ENCODE data around the gene CEP85L.
A peak's percentile ranks its signal among the peaks of the same experiment; 100 is the strongest.

Gene CEP85L

GRCh38 chr6:118567974-118568373 is 83.4 kb downstream of the CEP85L start:
- no peak for ATAC-seq
- TF ChIP-seq ZNF8 (CRISPR knock-in tag; IDR thresholded peaks at IDR 0.05) (no peak), ZFP30 (CRISPR knock-in tag; IDR thresholded peaks at IDR 0.05) (no peak), ZNF70 (CRISPR knock-in tag; IDR thresholded peaks at IDR 0.05) (no peak), GLIS3 (CRISPR knock-in tag; IDR thresholded peaks at IDR 0.05) (no peak), ZFP3 (CRISPR knock-in tag; IDR thresholded peaks at IDR 0.05) (no peak), ZNF565 (CRISPR knock-in tag; conservative IDR thresholded peaks at IDR 0.05; ENCODE audit: low read depth) (no peak)

DNA sequence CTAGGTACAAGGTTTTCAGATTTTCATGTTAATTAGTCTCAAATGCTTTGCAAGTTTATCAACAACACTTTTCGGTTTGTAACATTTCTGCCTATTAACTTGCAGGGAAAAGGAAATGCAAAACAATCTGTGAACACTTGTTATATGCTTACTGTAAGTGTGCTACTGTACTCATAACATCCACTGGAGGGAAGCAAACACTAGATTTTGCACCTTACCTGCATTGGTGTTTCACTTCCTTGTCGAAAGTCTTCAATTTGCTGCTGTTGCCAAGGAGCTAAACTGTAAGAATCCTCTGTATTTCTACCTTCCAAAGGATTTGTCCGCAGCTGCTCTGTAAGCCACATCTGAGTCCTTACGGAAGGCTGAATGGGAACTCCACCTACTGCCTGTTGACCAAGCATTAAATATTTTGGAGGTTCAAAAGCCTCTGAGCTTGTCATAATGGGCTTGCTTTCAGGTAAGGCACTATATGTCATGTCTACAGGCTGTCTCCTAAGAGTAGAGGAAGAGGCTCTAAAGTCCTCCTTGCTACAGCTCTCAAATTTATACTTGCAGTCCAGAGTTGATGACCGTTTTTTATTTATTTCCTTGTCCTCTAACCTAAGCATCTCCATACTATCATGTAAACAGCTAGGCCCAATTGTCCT is 86.0 kb downstream of the CEP85L start:
- no peak for TF ChIP-seq ZFP3 (CRISPR knock-in tag; IDR thresholded peaks at IDR 0.05)
- ATAC-seq: peak; percentile 79

- ATAC-seq: peak; percentile 42; the same call in 2 of the 3 replicates
- no peak for TF ChIP-seq ZFP3 (CRISPR knock-in tag; IDR thresholded peaks at IDR 0.05)
- no peak for TF ChIP-seq SNAI2 (CRISPR knock-in tag; IDR thresholded peaks at IDR 0.05)
- TF ChIP-seq TSHZ2 (CRISPR knock-in tag; IDR thresholded peaks at IDR 0.05): no peak
- TF ChIP-seq ISL1 (CRISPR knock-in tag; IDR thresholded peaks at IDR 0.05): peak; percentile 27; the same call in 1 of the 2 replicates
- no peak for TF ChIP-seq ARNTL (CRISPR knock-in tag; IDR thresholded peaks at IDR 0.05; ENCODE audit: borderline replicate concordance, low read depth)
Observed at GRCh38 chr6:118562959-118563358, 88.4 kb downstream of the CEP85L start.

- TF ChIP-seq ZNF565 (CRISPR knock-in tag; conservative IDR thresholded peaks at IDR 0.05; ENCODE audit: low read depth) (no peak), OSR1 (CRISPR knock-in tag; IDR thresholded peaks at IDR 0.05) (no peak), TSHZ2 (CRISPR knock-in tag; IDR thresholded peaks at IDR 0.05) (no peak), PPARA (CRISPR knock-in tag; IDR thresholded peaks at IDR 0.05; ENCODE audit: borderline replicate concordance) (no peak), ARNTL (CRISPR knock-in tag; IDR thresholded peaks at IDR 0.05; ENCODE audit: borderline replicate concordance, low read depth) (no peak), TOX (CRISPR knock-in tag; IDR thresholded peaks at IDR 0.05; ENCODE audit: borderline replicate concordance) (no peak), ISL1 (CRISPR knock-in tag; IDR thresholded peaks at IDR 0.05) (no peak), BACH2 (CRISPR knock-in tag; IDR thresholded peaks at IDR 0.05; ENCODE audit: borderline replicate concordance) (no peak), TCF4 (CRISPR knock-in tag; IDR thresholded peaks at IDR 0.05; ENCODE audit: borderline replicate concordance) (no peak), ESRRG (CRISPR knock-in tag; IDR thresholded peaks at IDR 0.05) (no peak), ZNF70 (CRISPR knock-in tag; IDR thresholded peaks at IDR 0.05) (no peak), PATZ1 (CRISPR knock-in tag; IDR thresholded peaks at IDR 0.05; ENCODE audit: borderline replicate concordance) (no peak), ZNF8 (CRISPR knock-in tag; IDR thresholded peaks at IDR 0.05) (no peak), RARB (CRISPR knock-in tag; IDR thresholded peaks at IDR 0.05) (no peak), GLIS3 (CRISPR knock-in tag; IDR thresholded peaks at IDR 0.05) (no peak), ZFP3 (CRISPR knock-in tag; IDR thresholded peaks at IDR 0.05) (no peak), ZC3H10 (CRISPR knock-in tag; IDR thresholded peaks at IDR 0.05) (no peak)
- TF ChIP-seq, protein P1, sequence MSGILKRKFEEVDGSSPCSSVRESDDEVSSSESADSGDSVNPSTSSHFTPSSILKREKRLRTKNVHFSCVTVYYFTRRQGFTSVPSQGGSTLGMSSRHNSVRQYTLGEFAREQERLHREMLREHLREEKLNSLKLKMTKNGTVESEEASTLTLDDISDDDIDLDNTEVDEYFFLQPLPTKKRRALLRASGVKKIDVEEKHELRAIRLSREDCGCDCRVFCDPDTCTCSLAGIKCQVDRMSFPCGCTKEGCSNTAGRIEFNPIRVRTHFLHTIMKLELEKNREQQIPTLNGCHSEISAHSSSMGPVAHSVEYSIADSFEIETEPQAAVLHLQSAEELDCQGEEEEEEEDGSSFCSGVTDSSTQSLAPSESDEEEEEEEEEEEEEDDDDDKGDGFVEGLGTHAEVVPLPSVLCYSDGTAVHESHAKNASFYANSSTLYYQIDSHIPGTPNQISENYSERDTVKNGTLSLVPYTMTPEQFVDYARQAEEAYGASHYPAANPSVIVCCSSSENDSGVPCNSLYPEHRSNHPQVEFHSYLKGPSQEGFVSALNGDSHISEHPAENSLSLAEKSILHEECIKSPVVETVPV (CRISPR knock-in tag; IDR thresholded peaks at IDR 0.05): no peak
- TF ChIP-seq, protein P2, sequence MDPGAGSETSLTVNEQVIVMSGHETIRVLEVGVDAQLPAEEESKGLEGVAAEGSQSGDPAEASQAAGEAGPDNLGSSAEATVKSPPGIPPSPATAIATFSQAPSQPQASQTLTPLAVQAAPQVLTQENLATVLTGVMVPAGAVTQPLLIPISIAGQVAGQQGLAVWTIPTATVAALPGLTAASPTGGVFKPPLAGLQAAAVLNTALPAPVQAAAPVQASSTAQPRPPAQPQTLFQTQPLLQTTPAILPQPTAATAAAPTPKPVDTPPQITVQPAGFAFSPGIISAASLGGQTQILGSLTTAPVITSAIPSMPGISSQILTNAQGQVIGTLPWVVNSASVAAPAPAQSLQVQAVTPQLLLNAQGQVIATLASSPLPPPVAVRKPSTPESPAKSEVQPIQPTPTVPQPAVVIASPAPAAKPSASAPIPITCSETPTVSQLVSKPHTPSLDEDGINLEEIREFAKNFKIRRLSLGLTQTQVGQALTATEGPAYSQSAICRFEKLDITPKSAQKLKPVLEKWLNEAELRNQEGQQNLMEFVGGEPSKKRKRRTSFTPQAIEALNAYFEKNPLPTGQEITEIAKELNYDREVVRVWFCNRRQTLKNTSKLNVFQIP (CRISPR knock-in tag; IDR thresholded peaks at IDR 0.05; ENCODE audit: borderline replicate concordance, low read depth): no peak
- ATAC-seq: no peak
Observed at GRCh38 chr6:118562248-118562647, 89.1 kb downstream of the CEP85L start.
